AG09309 (cell line): Measurements from ENCODE around the gene ZNF165.
A peak's percentile ranks its signal among the peaks of the same experiment; 100 is the strongest.
"Not testable (repeated sequence)": the region's sequence is repeated elsewhere in the genome, so short reads cannot be mapped to it uniquely, and the experiment has no call there.

Experiments
- DNase-seq: peaks from one replicate; pipeline ENCODE4 v3.0.0-alpha.2; 2010; ENCODE audit warnings: low read depth
- H3K4me3 ChIP-seq: 2 replicates; pipeline ENCODE4 v1.5.1; 2011; ENCODE audit warnings: mild to moderate bottlenecking, low read depth, low read length, moderate library complexity; ENCODE audit not compliant: control insufficient read depth
- CTCF ChIP-seq: IDR thresholded peaks from 2 replicates; pipeline ENCODE4 v1.5.1; 2011; ENCODE audit warnings: mild to moderate bottlenecking, low read depth, low read length, inconsistent platforms; ENCODE audit not compliant: insufficient read depth, control insufficient read depth; ENCODE audit errors: missing control alignments

The ZNF165 gene

GRCh38 chr6:28080631-28081485, 490 bp downstream of the ZNF165 start:
- peak; percentile 92 for DNase-seq
- H3K4me3 ChIP-seq, result peak overlapping the region; percentile 68
- TF ChIP-seq CTCF, result peak; percentile 9

- DNase-seq, result no peak
- peak overlapping the region; percentile 68 for H3K4me3 ChIP-seq
- TF ChIP-seq CTCF, result no peak
These were observed 1.1 kb downstream of the ZNF165 start for GRCh38 chr6:28081486-28081751.

- TF ChIP-seq CTCF, result no peak
- no peak for DNase-seq
- no peak overlapping the region for H3K4me3 ChIP-seq
These were observed 2.6 kb downstream of the ZNF165 start for GRCh38 chr6:28082939-28083338.

- DNase-seq, result no peak
- no peak for TF ChIP-seq CTCF
- no peak overlapping the region for H3K4me3 ChIP-seq
These were observed 8.7 kb downstream of the ZNF165 start for GRCh38 chr6:28089054-28089453.

- DNase-seq, result no peak
- peak overlapping the region; percentile 33 for H3K4me3 ChIP-seq
These were observed 10.7 kb downstream of the ZNF165 start for GRCh38 chr6:28090917-28091586.

GRCh38 chr6:28102222-28102621, 21.9 kb downstream of the ZNF165 start:
- H3K4me3 ChIP-seq, DNase-seq: not testable (repeated sequence)

More at GRCh38 chr6:28090917-28091586, 10.7 kb downstream of the ZNF165 start:
- TF ChIP-seq CTCF, result no peak

GRCh38 chr6:28102699-28103098, 22.3 kb downstream of the ZNF165 start:
- not testable (repeated sequence) for H3K4me3 ChIP-seq, DNase-seq
